GM23248 (cell line): ENCODE results near the gene TNK1. TPM values are rescaled to one million over a fixed set of nuclear protein-coding genes. Genes with fewer than 3 reads are reported as not detected.

ENCODE experiments used
- DNase-seq: peaks from one replicate; pipeline ENCODE4 v3.0.0-alpha.2; 2015
- H2AFZ ChIP-seq: fragments of 200-600 bp; sonication (generic); 2 replicates; pipeline ENCODE4 v1.6.1; 2016; ENCODE audit warnings: antibody characterized with exemption
- H3F3A ChIP-seq: fragments of 200-600 bp; sonication (generic); 2 replicates; pipeline ENCODE4 v1.6.1; 2016; ENCODE audit warnings: mild to moderate bottlenecking, antibody characterized with exemption, mixed run types; ENCODE audit not compliant: insufficient read depth
- H3K27ac ChIP-seq: fragments of 200-600 bp; sonication (generic); 2 replicates; pipeline ENCODE4 v1.5.1; 2016; ENCODE audit warnings: mild to moderate bottlenecking
- H3K27me3 ChIP-seq: fragments of 200-600 bp; sonication (generic); replicated peaks from 2 replicates; pipeline ENCODE4 v1.6.1; 2016; ENCODE audit warnings: mild to moderate bottlenecking; ENCODE audit not compliant: insufficient read depth
- H3K36me3 ChIP-seq: fragments of 200-600 bp; sonication (generic); 2 replicates; pipeline ENCODE4 v1.6.1; 2016; ENCODE audit warnings: low read depth, mild to moderate bottlenecking
- H3K4me1 ChIP-seq: fragments of 200-600 bp; sonication (generic); 2 replicates; pipeline ENCODE4 v1.6.1; 2016; ENCODE audit warnings: mild to moderate bottlenecking; ENCODE audit not compliant: insufficient read depth
- H3K4me2 ChIP-seq: fragments of 200-600 bp; sonication (generic); one replicate; pipeline ENCODE4 v1.6.1; 2016; ENCODE audit warnings: mild to moderate bottlenecking; ENCODE audit not compliant: unreplicated experiment
- H3K4me3 ChIP-seq: fragments of 200-600 bp; sonication (generic); 2 replicates; pipeline ENCODE4 v1.5.1; 2016; ENCODE audit warnings: mild to moderate bottlenecking
- H3K79me2 ChIP-seq: fragments of 200-600 bp; sonication (generic); 2 replicates; pipeline ENCODE4 v1.6.1; 2016; ENCODE audit warnings: mild to moderate bottlenecking; ENCODE audit not compliant: insufficient read depth
- H3K9ac ChIP-seq: fragments of 200-600 bp; sonication (generic); 2 replicates; pipeline ENCODE4 v1.6.1; 2016; ENCODE audit warnings: mild to moderate bottlenecking
- H3K9me2 ChIP-seq: fragments of 200-600 bp; sonication (generic); 2 replicates; pipeline ENCODE4 v1.6.1; 2016; ENCODE audit warnings: mixed run types, mild to moderate bottlenecking, moderate library complexity; ENCODE audit not compliant: insufficient read depth
- H3K9me3 ChIP-seq: fragments of 200-600 bp; sonication (generic); one replicate; pipeline ENCODE4 v1.6.1; 2017; ENCODE audit warnings: low read depth
- H4K20me1 ChIP-seq: fragments of 200-600 bp; sonication (generic); 2 replicates; pipeline ENCODE4 v1.6.0; 2016; ENCODE audit not compliant: insufficient read depth
- EZH2 ChIP-seq: fragments of 200-600 bp; sonication (generic); IDR thresholded peaks from 2 replicates; pipeline ENCODE4 v1.6.1; 2018; ENCODE audit warnings: antibody characterized with exemption, mild to moderate bottlenecking; ENCODE audit not compliant: insufficient read depth, poor library complexity, severe bottlenecking
- EZH2phosphoT487 ChIP-seq: fragments of 200-600 bp; sonication (generic); IDR thresholded peaks from 2 replicates; pipeline ENCODE4 v1.6.1; 2018; ENCODE audit warnings: antibody characterized with exemption, moderate library complexity, mild to moderate bottlenecking, low read depth; ENCODE audit not compliant: insufficient read depth
- WGBS, 2 experiments: methylation state at CpG; one replicate each; pipeline ENCODE4 v1.1.6; 2015 to 2017; ENCODE audit warnings: low lambda C conversion rate in 2 of 2, low coverage in 1 of 2; ENCODE audit errors: missing lambda C conversion rate in 2 of 2; 5-methylcytosine and 5-hydroxymethylcytosine counted together
- in situ Hi-C: fragments of 300-500 bp; cut with MboI; formaldehyde crosslinking; loops from 2 replicates; pipeline ENCODE4 v1.15.0; 2020
- polyA plus RNA-seq: library from polyadenylated mRNA; unstranded; fragments of >200 nt; fragmentation: Nextera tagmentation; extraction: Ambion mirVana; gene quantifications from 2 replicates; pipeline ENCODE4 v1.2.1, GENCODE V29; 2016
- total RNA-seq: library from RNA; depleted of rRNA; stranded (reverse); fragments of >200 nt; shearing (Covaris generic); gene quantifications from 2 replicates; pipeline ENCODE4 v1.2.3, GENCODE V29; 2014

TNK1 gene
- total and polyA plus RNA-seq, 2 experiments from 2014 or later, result 0.43 to 1.2 TPM

DNA sequence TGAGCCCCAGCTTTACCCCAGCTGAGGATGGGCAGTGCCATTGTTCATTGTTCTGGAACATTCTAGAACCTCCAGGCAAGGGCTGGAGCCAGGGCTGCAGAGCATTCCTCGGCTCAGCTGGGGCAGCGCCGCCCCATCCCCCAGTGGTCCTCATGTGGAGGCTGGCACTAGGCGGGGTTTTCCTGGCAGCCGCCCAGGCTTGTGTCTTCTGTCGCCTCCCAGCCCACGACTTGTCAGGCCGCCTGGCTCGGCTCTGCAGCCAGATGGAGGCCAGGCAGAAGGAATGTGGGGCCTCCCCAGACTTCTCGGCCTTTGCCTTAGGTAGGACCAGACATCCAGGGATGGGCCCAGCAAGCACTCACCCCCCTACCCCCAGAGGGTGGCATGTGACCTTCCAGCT, 25.8 kb upstream of the TNK1 start, which contains the start of gene TMEM95:
TMEM95 (plus strand) TSS at position 104 of the 400 bp plus-strand sequence; CDS start at position 153, 49 bp downstream.
- H3K27me3 ChIP-seq, result no peaks in the 10 kb centered on the region
- H3K36me3 ChIP-seq, result no peaks in the 10 kb centered on the region
- TF ChIP-seq EZH2, result no peak
- TF ChIP-seq EZH2phosphoT487, result no peak
- H3K9me3 ChIP-seq, result no peaks in the 10 kb centered on the region
- peaks cover 19% of the 10 kb centered on the region for H3K4me1 ChIP-seq
- in situ Hi-C loops, result no loop called here
- H3F3A ChIP-seq, result peaks cover 17% of the 10 kb centered on the region
- no peaks in the 10 kb centered on the region for H3K9me2 ChIP-seq
- peak within 1 kb of the TSS; percentile 100 for H3K9ac ChIP-seq
- H3K4me2 ChIP-seq, result peak within 1 kb of the TSS; percentile 97
- H2AFZ ChIP-seq, result no peak within 1 kb of the TSS
- peak; percentile 54 for DNase-seq
- peaks cover 38% of the 10 kb centered on the region for H3K79me2 ChIP-seq
- no peaks in the 10 kb centered on the region for H4K20me1 ChIP-seq
- whole genome bisulfite sequencing, 2 experiments, result 11 to 12% methylated on average over 10 of the region's 10 CpGs
- H3K27ac ChIP-seq, result peak within 1 kb of the TSS; percentile 66
- H3K4me3 ChIP-seq, result peak within 1 kb of the TSS; percentile 98

DNA sequence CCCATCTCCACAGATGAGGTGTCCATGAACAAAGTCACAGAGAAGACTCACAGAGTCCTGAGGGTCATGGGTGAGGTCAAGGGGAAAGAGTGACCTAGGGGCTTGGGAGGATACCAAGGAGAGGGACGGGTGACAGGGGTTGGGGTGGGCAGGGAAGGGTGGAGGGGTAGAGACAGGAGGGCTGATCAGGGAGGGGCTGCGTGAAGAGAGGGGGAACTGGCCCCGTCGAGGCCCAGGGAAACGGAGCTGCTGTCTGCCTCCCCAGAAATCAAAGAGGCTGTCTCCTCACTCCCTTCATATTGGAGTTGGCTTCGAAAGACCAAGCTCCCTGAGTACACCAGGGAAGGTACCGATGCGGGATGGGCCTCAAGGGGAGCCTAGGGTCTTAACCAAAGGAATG, 25.3 kb upstream of the TNK1 start:
- Histone ChIP-seq H3K9ac (no peak overlapping the region), H3K9me2 (no peaks in the 10 kb centered on the region), H3K4me1 (peaks cover 19% of the 10 kb centered on the region), H4K20me1 (no peaks in the 10 kb centered on the region), H3K27me3 (no peaks in the 10 kb centered on the region), H3K36me3 (no peaks in the 10 kb centered on the region), H2AFZ (no peak overlapping the region), H3K4me2 (no peak overlapping the region), H3K79me2 (peaks cover 38% of the 10 kb centered on the region), H3K27ac (no peak overlapping the region), H3K4me3 (no peak overlapping the region), H3F3A (peaks cover 17% of the 10 kb centered on the region), H3K9me3 (no peaks in the 10 kb centered on the region)
- TF ChIP-seq EZH2phosphoT487 (no peak), EZH2 (no peak)
- 35 to 49% methylated on average over 4 to 8 of the region's 8 CpGs for WGBS, 2 experiments
- no peak for DNase-seq
- in situ Hi-C loops, result no loop called here

DNA sequence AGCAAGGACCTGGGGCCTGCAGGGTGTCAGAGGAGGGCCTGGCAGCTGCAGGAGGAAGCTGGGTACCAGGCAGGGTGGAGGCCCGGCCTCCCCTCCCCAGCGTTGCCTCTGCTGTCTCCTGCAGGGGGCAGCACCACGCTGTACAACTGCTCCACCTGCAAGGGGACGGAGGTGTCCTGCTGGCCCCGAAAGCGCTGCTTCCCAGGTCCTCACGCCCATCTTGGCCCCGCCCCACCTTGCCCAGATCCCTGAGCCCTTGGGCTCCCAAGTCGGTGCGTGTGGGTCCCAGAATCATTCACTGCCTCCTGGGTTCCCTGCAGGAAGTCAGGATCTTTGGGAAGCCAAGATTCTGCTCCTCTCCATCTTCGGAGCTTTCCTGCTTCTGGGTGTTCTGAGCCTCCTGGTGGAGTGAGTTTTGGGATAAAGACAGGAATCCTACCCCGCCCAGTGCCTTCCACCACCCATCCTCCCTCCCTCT, 24.8 kb upstream of the TNK1 start:
- peaks cover 17% of the 10 kb centered on the region for H3F3A ChIP-seq
- H3K4me1 ChIP-seq, result peaks cover 19% of the 10 kb centered on the region
- H3K9me2 ChIP-seq, result no peaks in the 10 kb centered on the region
- TF ChIP-seq EZH2phosphoT487, result no peak
- no peak for TF ChIP-seq EZH2
- no peaks in the 10 kb centered on the region for H4K20me1 ChIP-seq
- in situ Hi-C loops, result no loop called here
- H3K27me3 ChIP-seq, result no peaks in the 10 kb centered on the region
- no peaks in the 10 kb centered on the region for H3K36me3 ChIP-seq
- H3K4me2 ChIP-seq, result no peak overlapping the region
- no peak overlapping the region for H3K4me3 ChIP-seq
- no peaks in the 10 kb centered on the region for H3K9me3 ChIP-seq
- DNase-seq, result peak; percentile 79
- 8 to 10% methylated on average over 12 of the region's 12 CpGs for WGBS, 2 experiments
- H3K27ac ChIP-seq, result no peak overlapping the region
- H2AFZ ChIP-seq, result no peak overlapping the region
- no peak overlapping the region for H3K9ac ChIP-seq
- H3K79me2 ChIP-seq, result peaks cover 32% of the 10 kb centered on the region

DNA sequence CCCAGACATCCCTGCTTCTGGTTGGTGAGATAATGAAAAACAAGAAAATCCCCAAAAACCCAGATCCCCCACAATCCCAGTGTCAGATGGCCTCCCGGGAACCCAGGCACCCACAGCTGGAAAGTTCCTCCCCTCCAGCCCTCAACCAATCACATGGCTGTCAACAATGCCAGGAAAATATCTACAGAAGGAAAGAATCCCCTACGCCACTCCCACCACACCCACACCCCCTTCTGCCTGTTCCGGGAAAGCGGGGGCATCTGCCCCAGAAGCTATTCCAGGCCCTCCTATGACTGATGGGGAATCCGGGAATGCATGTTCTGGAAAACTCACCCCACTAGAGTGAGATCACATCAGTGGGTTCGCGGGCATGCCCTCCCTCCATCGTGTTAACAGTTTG, 24.1 kb upstream of the TNK1 start:
- in situ Hi-C loops, result no loop called here
- peak; percentile 18 for DNase-seq

More for the DNA sequence above, 24.1 kb upstream of the TNK1 start:
- H3K9me3 ChIP-seq, result no peaks in the 10 kb centered on the region
- H2AFZ ChIP-seq, result peak overlapping the region; percentile 27; the same call in 1 of the 2 replicates
- no peaks in the 10 kb centered on the region for H3K9me2 ChIP-seq
- WGBS, 2 experiments, result 20 to 21% methylated on average over 8 of the region's 8 CpGs
- H4K20me1 ChIP-seq, result no peaks in the 10 kb centered on the region
- no peak overlapping the region for H3K27ac ChIP-seq
- TF ChIP-seq EZH2 (no peak), EZH2phosphoT487 (no peak)
- H3K36me3 ChIP-seq, result no peaks in the 10 kb centered on the region
- peaks cover 17% of the 10 kb centered on the region for H3F3A ChIP-seq
- no peak overlapping the region for H3K4me3 ChIP-seq
- H3K9ac ChIP-seq, result no peak overlapping the region
- no peaks in the 10 kb centered on the region for H3K27me3 ChIP-seq
- H3K4me1 ChIP-seq, result peaks cover 19% of the 10 kb centered on the region
- H3K79me2 ChIP-seq, result peaks cover 30% of the 10 kb centered on the region
- no peak overlapping the region for H3K4me2 ChIP-seq
